HFF-Myc (cell line): ENCODE measurements around the gene MBNL1.

ENCODE experiments used
- DNase-seq: peaks from one replicate; pipeline ENCODE4 v3.0.0-alpha.2; 2011; ENCODE audit warnings: low read depth; ENCODE audit errors: extremely low read depth
- H3K4me3 ChIP-seq: replicated peaks from 2 replicates; pipeline ENCODE4 v1.5.1; 2011; ENCODE audit warnings: low read depth, mild to moderate bottlenecking, control low read depth, low read length
- TF ChIP-seq, protein P1 (sequence below): IDR thresholded peaks from 2 replicates; pipeline ENCODE4 v1.5.1; 2012; ENCODE audit warnings: mild to moderate bottlenecking, low read depth, low read length, control low read depth; ENCODE audit errors: missing control alignments

MBNL1 gene

GRCh38 chr3:152268555-152269055 is at the start of gene MBNL1:
Gene MBNL1, plus strand, starts transcription at chr3:152268929. Its CDS starts 31,265 bp downstream, at chr3:152300194.
- peak; percentile 71 for DNase-seq

GRCh38 chr3:152219216-152219615 is 49.5 kb upstream of the MBNL1 start:
- TF ChIP-seq, protein P1, sequence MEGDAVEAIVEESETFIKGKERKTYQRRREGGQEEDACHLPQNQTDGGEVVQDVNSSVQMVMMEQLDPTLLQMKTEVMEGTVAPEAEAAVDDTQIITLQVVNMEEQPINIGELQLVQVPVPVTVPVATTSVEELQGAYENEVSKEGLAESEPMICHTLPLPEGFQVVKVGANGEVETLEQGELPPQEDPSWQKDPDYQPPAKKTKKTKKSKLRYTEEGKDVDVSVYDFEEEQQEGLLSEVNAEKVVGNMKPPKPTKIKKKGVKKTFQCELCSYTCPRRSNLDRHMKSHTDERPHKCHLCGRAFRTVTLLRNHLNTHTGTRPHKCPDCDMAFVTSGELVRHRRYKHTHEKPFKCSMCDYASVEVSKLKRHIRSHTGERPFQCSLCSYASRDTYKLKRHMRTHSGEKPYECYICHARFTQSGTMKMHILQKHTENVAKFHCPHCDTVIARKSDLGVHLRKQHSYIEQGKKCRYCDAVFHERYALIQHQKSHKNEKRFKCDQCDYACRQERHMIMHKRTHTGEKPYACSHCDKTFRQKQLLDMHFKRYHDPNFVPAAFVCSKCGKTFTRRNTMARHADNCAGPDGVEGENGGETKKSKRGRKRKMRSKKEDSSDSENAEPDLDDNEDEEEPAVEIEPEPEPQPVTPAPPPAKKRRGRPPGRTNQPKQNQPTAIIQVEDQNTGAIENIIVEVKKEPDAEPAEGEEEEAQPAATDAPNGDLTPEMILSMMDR: no peak
- DNase-seq: no peak

More at GRCh38 chr3:152268555-152269055, at the start of gene MBNL1:
- peak within 1 kb of the TSS; percentile 71 for H3K4me3 ChIP-seq
- TF ChIP-seq, protein P1: no peak

DNA sequence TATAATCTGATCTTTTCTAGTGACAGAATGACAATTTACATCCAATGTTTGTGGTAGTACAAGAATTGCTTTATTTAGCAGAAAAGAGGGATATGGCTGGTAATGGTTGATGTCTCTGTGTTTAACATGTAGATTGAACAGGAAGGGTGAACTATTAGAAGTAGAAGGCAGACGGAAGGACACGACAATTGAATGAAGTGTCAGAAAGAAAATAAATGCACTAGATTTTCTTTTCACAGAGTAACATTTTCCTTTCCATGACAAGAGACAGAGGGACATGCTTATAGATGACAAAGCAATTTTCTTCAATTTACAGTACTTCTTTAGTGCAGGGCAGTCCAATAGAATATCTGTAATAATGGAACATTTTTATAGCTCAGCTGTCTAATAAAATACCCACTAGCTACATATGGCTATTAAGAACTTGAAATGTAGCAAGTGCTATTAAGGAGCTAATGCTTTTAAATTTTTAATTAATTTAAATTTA is 48.9 kb upstream of the MBNL1 start:
- H3K4me3 ChIP-seq: no peak overlapping the region
- no peak for DNase-seq
- TF ChIP-seq, protein P1: no peak

More at GRCh38 chr3:152219216-152219615, 49.5 kb upstream of the MBNL1 start:
- no peak overlapping the region for H3K4me3 ChIP-seq

GRCh38 chr3:152222327-152222726 is 46.4 kb upstream of the MBNL1 start:
- TF ChIP-seq, protein P1: no peak
- DNase-seq: no peak
- no peak overlapping the region for H3K4me3 ChIP-seq

- no peak overlapping the region for H3K4me3 ChIP-seq
- no peak for DNase-seq
- TF ChIP-seq, protein P1: no peak
Observed at GRCh38 chr3:152225201-152225600, 43.5 kb upstream of the MBNL1 start.

DNA sequence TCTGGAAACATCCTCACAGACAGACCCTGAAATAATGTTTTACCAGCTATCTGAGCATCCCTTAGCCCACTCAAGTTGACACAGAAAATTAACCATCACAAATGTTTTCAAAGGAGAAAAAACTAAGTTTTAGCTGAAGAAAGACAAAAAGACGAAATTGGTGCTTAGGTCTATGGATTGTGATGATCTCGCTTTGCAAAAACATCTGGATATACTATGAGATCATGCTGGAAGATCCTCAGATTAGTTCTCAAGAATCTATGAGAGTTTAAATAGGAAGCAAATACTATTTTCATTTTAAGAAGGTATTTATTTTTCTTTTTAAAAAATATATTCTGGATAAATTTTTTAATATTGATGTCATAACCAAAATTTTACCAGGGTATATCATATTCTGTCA is 42.6 kb upstream of the MBNL1 start:
- TF ChIP-seq, protein P1: no peak
- H3K4me3 ChIP-seq: no peak overlapping the region
- no peak for DNase-seq

GRCh38 chr3:152227027-152227426 is 41.7 kb upstream of the MBNL1 start:
- TF ChIP-seq, protein P1: no peak
- H3K4me3 ChIP-seq: no peak overlapping the region
- DNase-seq: no peak
